ENCODE measurements around the gene PTPN23.
"Not testable (repeated sequence)": the region's sequence is repeated elsewhere in the genome, so short reads cannot be mapped to it uniquely, and the experiment has no call there.

Gene PTPN23

GRCh38 chr3:47455806-47456452 is 75.1 kb downstream of the PTPN23 start:
- no peak overlapping the region for H3K4me3 ChIP-seq (ENCODE audit: low read depth, low read length)
- DNase-seq (ENCODE audit: low read depth), result no peak
- TF ChIP-seq CTCF (IDR thresholded peaks at IDR 0.05; ENCODE audit: control insufficient read depth, extremely low read depth, insufficient read depth), result no peak

GRCh38 chr3:47456984-47457383 is 76.2 kb downstream of the PTPN23 start:
- no peak for TF ChIP-seq CTCF (IDR thresholded peaks at IDR 0.05; ENCODE audit: control insufficient read depth, extremely low read depth, insufficient read depth)
- H3K4me3 ChIP-seq (ENCODE audit: low read depth, low read length), result no peak overlapping the region
- no peak for DNase-seq (ENCODE audit: low read depth)

GRCh38 chr3:47459534-47460085 is 78.8 kb downstream of the PTPN23 start:
- not testable (repeated sequence) for H3K4me3 ChIP-seq (ENCODE audit: low read depth, low read length); DNase-seq (ENCODE audit: low read depth)
